ENCODE results near the gene RNF13. TPM values are rescaled to one million over a fixed set of nuclear protein-coding genes. Genes with fewer than 3 reads are reported as not detected.

Gene RNF13
- total RNA-seq, 4 donors from 2014 or later, result 62.3 to 106 (median 91.1) TPM

GRCh38 chr3:149815728-149816127, 2.7 kb downstream of the RNF13 start:
- TF ChIP-seq POLR2A (IDR thresholded peaks at IDR 0.05), result no peak
- Histone ChIP-seq H3K4me3 (no peak overlapping the region), H3K27me3 (no peaks in the 10 kb centered on the region), H3K9me3 (no peaks in the 10 kb centered on the region), H3K27ac (peak overlapping the region in 3 of 4 donors; percentile 5 to 98 (median 36)), H3K36me3 (no peaks in the 10 kb centered on the region), H3K4me1 (peaks cover 8 to 65% (median 19%) of the 10 kb centered on the region in 3 donors)
- 75 to 78% methylated on average over 3 of the region's 3 CpGs for WGBS, 2 donors (ENCODE audit: low coverage in 1 of 2)
- no peak for ATAC-seq

DNA sequence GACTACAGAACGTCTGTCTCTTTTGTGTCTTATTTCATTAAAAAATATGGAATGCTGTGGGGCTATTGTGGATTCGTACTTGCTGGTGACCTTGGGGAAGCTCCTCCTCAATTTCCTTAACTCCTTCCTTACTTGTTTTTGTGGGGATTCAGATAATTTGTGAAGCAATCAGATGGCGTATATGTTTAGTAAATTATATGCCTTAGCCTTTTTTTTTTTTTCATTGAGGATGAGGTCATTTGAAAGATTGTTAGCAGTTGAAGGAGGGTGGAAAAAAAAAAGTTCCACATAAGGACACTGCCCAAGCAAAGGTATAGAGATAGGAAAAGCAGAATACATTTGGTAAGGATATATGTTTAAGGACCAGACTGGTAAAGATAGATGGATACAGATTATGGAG, 3.3 kb downstream of the RNF13 start:
- 38 to 41% methylated on average over 3 of the region's 3 CpGs for WGBS, 2 donors (ENCODE audit: low coverage in 1 of 2)
- no peak overlapping the region for H3K4me3 ChIP-seq

GRCh38 chr3:149816986-149817385, 4.0 kb downstream of the RNF13 start:
- TF ChIP-seq EP300 (IDR thresholded peaks at IDR 0.05) (no peak), CTCF (IDR thresholded peaks at IDR 0.05) (no peak), POLR2A (IDR thresholded peaks at IDR 0.05) (no peak), POLR2AphosphoS5 (IDR thresholded peaks at IDR 0.05) (no peak)
- H3K4me3 ChIP-seq, result no peak overlapping the region
- ATAC-seq, result no peak
- no peaks in the 10 kb centered on the region for H3K36me3 ChIP-seq
- H3K27me3 ChIP-seq, result no peaks in the 10 kb centered on the region
- peaks cover 8 to 68% (median 19%) of the 10 kb centered on the region in 3 donors for H3K4me1 ChIP-seq
- peak overlapping the region in 3 of 4 donors; percentile 1 to 98 (median 36) for H3K27ac ChIP-seq
- WGBS, 2 donors (ENCODE audit: low coverage in 1 of 2), result 20 to 50% methylated on average over 1 to 2 of the region's 2 CpGs
- H3K9me3 ChIP-seq, result no peaks in the 10 kb centered on the region

More for the DNA sequence above, 3.3 kb downstream of the RNF13 start:
- H3K36me3 ChIP-seq, result no peaks in the 10 kb centered on the region
- peaks cover 8 to 70% (median 19%) of the 10 kb centered on the region in 3 donors for H3K4me1 ChIP-seq
- TF ChIP-seq POLR2A (IDR thresholded peaks at IDR 0.05) (no peak), POLR2AphosphoS5 (IDR thresholded peaks at IDR 0.05) (no peak), CTCF (IDR thresholded peaks at IDR 0.05) (no peak), EP300 (IDR thresholded peaks at IDR 0.05) (no peak)
- H3K27me3 ChIP-seq, result no peaks in the 10 kb centered on the region
- ATAC-seq, result no peak
- H3K9me3 ChIP-seq, result no peaks in the 10 kb centered on the region
- peak overlapping the region in 2 of 4 donors; percentile 36 to 98 for H3K27ac ChIP-seq

GRCh38 chr3:149819432-149819831, 6.4 kb downstream of the RNF13 start:
- H3K4me1 ChIP-seq, result peaks cover 8 to 57% (median 19%) of the 10 kb centered on the region in 3 donors
- no peak for ATAC-seq
- no peak overlapping the region for H3K4me3 ChIP-seq
- H3K27me3 ChIP-seq, result no peaks in the 10 kb centered on the region
- H3K36me3 ChIP-seq, result no peaks in the 10 kb centered on the region
- H3K27ac ChIP-seq, result no peak overlapping the region
- H3K9me3 ChIP-seq, result no peaks in the 10 kb centered on the region
- 47 to 80% methylated on average over 1 of the region's 1 CpG for WGBS, 2 donors (ENCODE audit: low coverage in 1 of 2)
- no peak for TF ChIP-seq CTCF (IDR thresholded peaks at IDR 0.05)

DNA sequence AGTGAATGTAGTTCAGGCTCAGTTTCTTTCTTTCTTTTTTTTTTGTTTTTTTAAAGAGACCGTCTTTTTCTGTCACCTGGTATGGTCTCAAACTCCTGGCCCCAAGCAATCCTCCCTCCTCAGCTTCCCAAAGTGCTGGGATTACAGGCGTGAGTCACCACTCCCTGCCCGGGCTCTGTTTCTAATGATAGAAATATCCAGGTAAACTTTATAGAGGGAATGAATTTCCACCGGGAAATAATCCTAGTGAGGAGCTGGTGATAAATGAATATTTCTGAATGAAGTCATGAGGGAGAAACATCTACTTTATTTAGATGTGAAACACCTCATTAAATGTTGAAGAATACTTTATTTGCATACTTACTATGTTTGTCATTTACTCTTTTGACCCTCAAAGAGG, 7.2 kb downstream of the RNF13 start:
- 33 to 56% methylated on average over 4 of the region's 4 CpGs for WGBS, 2 donors (ENCODE audit: low coverage in 1 of 2)
- H3K4me1 ChIP-seq, result peaks cover 5 to 54% (median 14%) of the 10 kb centered on the region in 3 donors
- ATAC-seq, result no peak
- no peaks in the 10 kb centered on the region for H3K9me3 ChIP-seq
- no peak overlapping the region for H3K4me3 ChIP-seq
- H3K27ac ChIP-seq, result no peak overlapping the region
- H3K27me3 ChIP-seq, result no peaks in the 10 kb centered on the region
- TF ChIP-seq POLR2AphosphoS5 (IDR thresholded peaks at IDR 0.05) (no peak), CTCF (IDR thresholded peaks at IDR 0.05) (no peak), EP300 (IDR thresholded peaks at IDR 0.05) (no peak), POLR2A (IDR thresholded peaks at IDR 0.05) (no peak)
- H3K36me3 ChIP-seq, result no peaks in the 10 kb centered on the region
